ENCODE measurements around the gene MADD. TPM values are rescaled to one million over a fixed set of nuclear protein-coding genes. Genes with fewer than 3 reads are reported as not detected.

Gene MADD
- total and polyA plus RNA-seq, 8 donors = 13.6 to 131 (median 42.6) TPM

DNA sequence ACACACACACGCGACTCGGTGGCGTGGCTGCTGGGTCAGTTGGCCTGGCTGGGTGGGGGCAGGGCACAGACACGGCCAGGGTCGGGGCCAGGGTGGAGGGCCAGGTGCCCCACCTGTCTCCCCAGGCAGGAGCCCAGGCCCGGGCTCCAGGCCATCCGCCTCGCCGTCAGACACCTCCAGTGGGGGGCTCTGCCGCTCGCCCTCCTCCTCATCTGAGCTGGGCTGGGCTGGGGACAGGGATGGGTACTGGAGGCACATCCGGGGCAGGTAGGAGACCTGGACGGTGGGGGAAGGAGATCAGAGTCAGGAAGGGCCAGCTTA lies 88.8 kb downstream of the MADD start:
- peaks cover 0 to 13% (median 0%) of the 10 kb centered on the region in 4 donors for H3K36me3 ChIP-seq

DNA sequence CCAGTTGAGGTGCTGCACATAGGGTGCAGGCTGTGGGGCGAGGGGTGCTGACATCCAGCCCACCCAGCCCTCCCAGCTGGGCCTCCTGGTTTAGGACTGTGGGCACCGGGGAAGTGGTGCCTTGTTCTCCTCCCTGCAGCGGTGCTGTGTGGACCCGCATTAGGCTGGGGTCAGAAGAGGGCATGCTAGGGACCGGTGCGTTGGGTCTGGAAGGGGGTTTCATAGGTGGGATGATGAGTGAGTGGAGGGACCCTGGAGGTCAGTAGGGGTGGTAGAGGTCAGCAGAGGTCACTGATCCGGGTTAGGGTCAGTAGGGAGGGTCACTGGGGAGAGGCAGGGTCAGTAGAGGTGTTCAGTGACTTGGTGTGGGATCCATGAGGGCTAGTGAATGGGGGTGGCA lies 89.2 kb downstream of the MADD start:
- no peaks in the 10 kb centered on the region for H3K9me3 ChIP-seq
- H3K4me3 ChIP-seq = no peak overlapping the region
- no peaks in the 10 kb centered on the region for H3K27me3 ChIP-seq
- H3K36me3 ChIP-seq = peaks cover 0 to 13% (median 0%) of the 10 kb centered on the region in 4 donors
- intact Hi-C loops (cut with DNase I; ENCODE audit: low total_unique reads) = no loop called here
- WGBS, 5 donors = 74 to 84% (median 77%) methylated on average over 6 to 7 of the region's 7 CpGs
- TF ChIP-seq POLR2A (IDR thresholded peaks at IDR 0.05) (no peak), EP300 (IDR thresholded peaks at IDR 0.05) (no peak), POLR2AphosphoS5 (IDR thresholded peaks at IDR 0.05) (no peak), CTCF (IDR thresholded peaks at IDR 0.05) (no peak)
- peaks cover 5 to 18% (median 14%) of the 10 kb centered on the region in 4 donors for H3K4me1 ChIP-seq
- peak overlapping the region in 1 of 5 donors; percentile 1 for H3K27ac ChIP-seq
- no peak for DNase-seq

More for the DNA sequence above, 88.8 kb downstream of the MADD start:
- WGBS, 5 donors = 49 to 85% (median 81%) methylated on average over 4 to 14 of the region's 14 CpGs
- TF ChIP-seq CTCF (IDR thresholded peaks at IDR 0.05) (no peak), POLR2A (IDR thresholded peaks at IDR 0.05) (no peak), POLR2AphosphoS5 (IDR thresholded peaks at IDR 0.05) (no peak), EP300 (IDR thresholded peaks at IDR 0.05) (no peak)
- Histone ChIP-seq H3K9me3 (no peaks in the 10 kb centered on the region), H3K27me3 (no peaks in the 10 kb centered on the region), H3K27ac (no peak overlapping the region), H3K4me3 (no peak overlapping the region), H3K4me1 (peaks cover 5 to 18% (median 14%) of the 10 kb centered on the region in 4 donors)
- DNase-seq = no peak
- intact Hi-C loops (cut with DNase I; ENCODE audit: low total_unique reads) = no loop called here

DNA sequence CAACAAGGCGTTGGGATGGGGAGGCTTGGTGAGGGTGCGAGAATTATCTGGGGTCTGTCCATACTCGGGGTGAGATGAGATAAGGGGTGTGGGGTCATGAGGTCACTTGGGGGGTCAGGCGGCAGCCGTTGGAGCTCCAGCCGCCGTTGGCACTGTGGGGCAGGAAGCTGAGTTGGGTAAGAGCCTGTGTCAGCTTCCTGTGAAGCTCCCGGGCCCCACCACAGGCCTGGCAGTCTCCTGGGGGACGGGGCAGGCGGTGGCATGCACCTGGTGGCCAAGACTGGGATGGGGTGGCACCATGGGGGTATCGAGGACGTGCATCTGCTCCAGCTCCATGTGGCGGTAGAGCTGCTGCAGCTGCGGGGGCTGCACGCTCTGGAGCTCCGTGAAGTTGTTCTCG lies 89.7 kb downstream of the MADD start:
- no peak overlapping the region for H3K4me3 ChIP-seq
- no peaks in the 10 kb centered on the region for H3K9me3 ChIP-seq
- TF ChIP-seq CTCF (IDR thresholded peaks at IDR 0.05) (no peak), EP300 (IDR thresholded peaks at IDR 0.05) (no peak), POLR2A (IDR thresholded peaks at IDR 0.05) (no peak), POLR2AphosphoS5 (IDR thresholded peaks at IDR 0.05) (no peak)
- no peak for DNase-seq
- WGBS, 5 donors = 69 to 78% (median 74%) methylated on average over 16 to 17 of the region's 17 CpGs
- peak overlapping the region in 1 of 5 donors; percentile 1 for H3K27ac ChIP-seq
- peaks cover 0 to 13% (median 0%) of the 10 kb centered on the region in 4 donors for H3K36me3 ChIP-seq
- peaks cover 5 to 17% (median 13%) of the 10 kb centered on the region in 4 donors for H3K4me1 ChIP-seq
- H3K27me3 ChIP-seq = no peaks in the 10 kb centered on the region
- intact Hi-C loops (cut with DNase I; ENCODE audit: low total_unique reads) = no loop called here

DNA sequence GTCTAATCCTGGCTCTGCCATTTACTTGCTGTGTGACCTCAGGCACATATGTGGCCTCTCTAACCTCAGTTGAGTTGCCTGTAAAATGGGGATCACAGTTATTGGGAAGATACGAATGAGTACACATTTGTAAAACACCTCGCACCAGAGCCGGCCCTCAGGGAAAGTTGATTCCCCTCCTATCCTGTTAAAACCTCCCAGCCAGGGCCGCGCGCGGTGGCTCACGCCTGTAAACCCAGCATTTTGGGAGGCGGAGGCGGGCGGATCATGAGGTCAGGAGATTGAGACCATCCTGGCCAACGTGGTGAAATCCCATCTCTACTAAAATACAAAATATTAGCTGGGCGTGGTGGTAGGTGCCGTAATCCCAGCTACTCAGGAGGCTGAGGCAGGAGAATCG lies 90.4 kb downstream of the MADD start:
- intact Hi-C loops (cut with DNase I; ENCODE audit: low total_unique reads) = no loop called here
- Histone ChIP-seq H3K4me1 (peaks cover 0 to 9% (median 5%) of the 10 kb centered on the region in 4 donors), H3K36me3 (peaks cover 0 to 8% (median 0%) of the 10 kb centered on the region in 4 donors), H3K4me3 (no peak overlapping the region), H3K27me3 (no peaks in the 10 kb centered on the region), H3K27ac (no peak overlapping the region), H3K9me3 (no peaks in the 10 kb centered on the region)
- no peak for TF ChIP-seq CTCF (IDR thresholded peaks at IDR 0.05)
- TF ChIP-seq EP300 (IDR thresholded peaks at IDR 0.05) = no peak
- TF ChIP-seq POLR2A (IDR thresholded peaks at IDR 0.05) = no peak
- TF ChIP-seq POLR2AphosphoS5 (IDR thresholded peaks at IDR 0.05) = no peak
- DNase-seq = no peak
- WGBS, 5 donors = 90 to 95% (median 93%) methylated on average over 15 of the region's 15 CpGs

Data from stomach (tissue), 9 donors.